ENCODE results near the gene DMAC2. TPM values are rescaled to one million over a fixed set of nuclear protein-coding genes. Genes with fewer than 3 reads are reported as not detected.

Gene DMAC2
- polyA plus RNA-seq, 1 of the 3 experiments (the other 2 are of a cell fraction) = 71.4 TPM

GRCh38 chr19:41441321-41441945 lies 1.7 kb upstream of the DMAC2 start:
- H3K9me2 ChIP-seq = no peaks in the 10 kb centered on the region
- WGBS (ENCODE audit: low lambda C conversion rate) = 67% methylated on average over 13 of the region's 15 CpGs
- CTCF ChIA-PET = interaction anchor here (3.0 kb wide), 2 partner anchors 8 to 122 kb away, joined by 15 to 23 read pairs; no protein-coding TSS in a partner anchor

GRCh38 chr19:41437944-41438574 lies 1.7 kb downstream of the DMAC2 start:
- Histone ChIP-seq H3K9me3 (no peaks in the 10 kb centered on the region), H3K4me1 (ENCODE audit: control insufficient read depth in 1 of 2, insufficient read depth in 2 of 2, low read depth in 1 of 2, low read length in 1 of 2) (peaks cover 0 to 4% of the 10 kb centered on the region in 2 experiments; a peak in 3 of 4 replicates), H2AFZ (ENCODE audit: low read depth) (no peak overlapping the region), H3K9me2 (no peaks in the 10 kb centered on the region), H3K79me2 (ENCODE audit: insufficient read depth) (peaks cover 13% of the 10 kb centered on the region; the same call in 1 of the 2 replicates), H3F3A (replicated peaks; ENCODE audit: insufficient read depth) (no peaks in the 10 kb centered on the region), H3K27ac (ENCODE audit: low read depth in 2 of 2, low read length in 1 of 2) (no peak overlapping the region), H3K27me3 (ENCODE audit: insufficient read depth) (peaks cover 4% of the 10 kb centered on the region; the same call in 1 of the 2 replicates), H3K4me3 (ENCODE audit: low read depth in 2 of 2, low read length in 1 of 2) (no peak overlapping the region), H3K9ac (no peak overlapping the region), H3K36me3 (replicated peaks in 1 of 2; ENCODE audit: control insufficient read depth in 1 of 2, insufficient read depth in 2 of 2, low read length in 1 of 2) (peaks cover 0 to 14% of the 10 kb centered on the region in 2 experiments), H3K4me2 (no peak overlapping the region), H4K20me1 (ENCODE audit: insufficient read depth) (no peaks in the 10 kb centered on the region)
- DNase-seq = no peak
- ChIA-PET POLR2A (no interaction called here), CTCF (interaction anchor here (0.8 to 1.9 kb wide), 3 partner anchors 11 to 132 kb away, joined by 3 to 4 read pairs (median 4); partner anchors contain the start of gene B3GNT8)
- no peak for TF ChIP-seq RFX5 (IDR thresholded peaks at IDR 0.05; ENCODE audit: low read length)
- no peak for TF ChIP-seq YY1 (IDR thresholded peaks at IDR 0.05; ENCODE audit: low read depth)
- no peak for TF ChIP-seq FOSL2 (IDR thresholded peaks at IDR 0.05; ENCODE audit: borderline replicate concordance, low read depth)
- TF ChIP-seq USF2 (IDR thresholded peaks at IDR 0.05; ENCODE audit: borderline replicate concordance, low read depth, low read length) = no peak
- TF ChIP-seq SIN3A (IDR thresholded peaks at IDR 0.05; ENCODE audit: borderline replicate concordance, low read depth, low read length) = no peak
- TF ChIP-seq SMC3 (IDR thresholded peaks at IDR 0.05; ENCODE audit: low read depth, low read length) = no peak
- no peak for TF ChIP-seq FOXM1 (IDR thresholded peaks at IDR 0.05; ENCODE audit: low read depth)
- TF ChIP-seq CHD2 (IDR thresholded peaks at IDR 0.05; ENCODE audit: low read length, partially characterized antibody) = no peak
- no peak for TF ChIP-seq PBX3 (IDR thresholded peaks at IDR 0.05)
- TF ChIP-seq NRF1 (IDR thresholded peaks at IDR 0.05; ENCODE audit: low read depth, low read length) = no peak
- WGBS (ENCODE audit: low lambda C conversion rate) = 92% methylated on average over 7 of the region's 7 CpGs

More at GRCh38 chr19:41441321-41441945, 1.7 kb upstream of the DMAC2 start:
- peaks cover 13% of the 10 kb centered on the region; the same call in 1 of the 2 replicates for H3K79me2 ChIP-seq (ENCODE audit: insufficient read depth)
- H3K4me1 ChIP-seq (ENCODE audit: control insufficient read depth in 1 of 2, insufficient read depth in 2 of 2, low read depth in 1 of 2, low read length in 1 of 2) = peaks cover 0 to 4% of the 10 kb centered on the region in 2 experiments; a peak in 3 of 4 replicates
- peaks cover 0 to 5% of the 10 kb centered on the region in 2 experiments for H3K36me3 ChIP-seq (replicated peaks in 1 of 2; ENCODE audit: control insufficient read depth in 1 of 2, insufficient read depth in 2 of 2, low read length in 1 of 2)
- no peaks in the 10 kb centered on the region for H3K9me3 ChIP-seq
- H3K4me2 ChIP-seq = no peak overlapping the region
- DNase-seq = no peak
- POLR2A ChIA-PET = no interaction called here
- TF ChIP-seq FOXJ3 (CRISPR knock-in tag; IDR thresholded peaks at IDR 0.05) (no peak), SMC3 (IDR thresholded peaks at IDR 0.05; ENCODE audit: low read depth, low read length) (no peak), TAF1 (IDR thresholded peaks at IDR 0.05; ENCODE audit: borderline replicate concordance, low read depth, low read length) (no peak), CTCF (IDR thresholded peaks at IDR 0.05) (no peak), MEF2A (IDR thresholded peaks at IDR 0.05; ENCODE audit: borderline replicate concordance, low read depth) (no peak)
- H3K27ac ChIP-seq (ENCODE audit: low read depth in 2 of 2, low read length in 1 of 2) = no peak overlapping the region
- no peak overlapping the region for H3K4me3 ChIP-seq (ENCODE audit: low read depth in 2 of 2, low read length in 1 of 2)
- no peaks in the 10 kb centered on the region for H3F3A ChIP-seq (replicated peaks; ENCODE audit: insufficient read depth)
- peaks cover 34% of the 10 kb centered on the region for H3K27me3 ChIP-seq (ENCODE audit: insufficient read depth)
- H3K9ac ChIP-seq = no peak overlapping the region
- no peak overlapping the region for H2AFZ ChIP-seq (ENCODE audit: low read depth)
- H4K20me1 ChIP-seq (ENCODE audit: insufficient read depth) = no peaks in the 10 kb centered on the region
